Dendritic cell treated with granulocyte-macrophage colony-stimulating factor and Interleukin-4, amounts not matched to agents 40 ng/mL and 50 ng/mL, for 4 days (primary cell): Measurements from ENCODE around the gene SMG6.

ENCODE experiments used
- H3K27ac Mint-ChIP-seq: one replicate; pipeline ENCODE4 v1.8.0; 2022; ENCODE audit warnings: mild to moderate bottlenecking, mixed read lengths
- H3K27me3 Mint-ChIP-seq: one replicate; pipeline ENCODE4 v1.8.0; 2022; ENCODE audit warnings: mild to moderate bottlenecking, mixed read lengths
- H3K36me3 Mint-ChIP-seq: one replicate; pipeline ENCODE4 v1.8.0; 2022; ENCODE audit warnings: low read depth, mixed read lengths
- H3K4me1 Mint-ChIP-seq: one replicate; pipeline ENCODE4 v1.8.0; 2022; ENCODE audit warnings: low read depth, mixed read lengths
- H3K4me3 Mint-ChIP-seq: one replicate; pipeline ENCODE4 v1.8.0; 2022; ENCODE audit warnings: mild to moderate bottlenecking, moderate library complexity, mixed read lengths
- H3K9me3 Mint-ChIP-seq: one replicate; pipeline ENCODE4 v1.8.0; 2022; ENCODE audit warnings: mixed read lengths
- intact Hi-C: fragments of 100-400 bp; cut with micrococcal nuclease; formaldehyde crosslinking; loops from one replicate; pipeline ENCODE4 v1.15.0; 2022

The SMG6 gene

GRCh38 chr17:2240541-2240940, 63.0 kb downstream of the SMG6 start:
- H3K9me3 Mint-ChIP-seq, result no peaks in the 10 kb centered on the region
- no peak overlapping the region for H3K27ac Mint-ChIP-seq
- no peaks in the 10 kb centered on the region for H3K27me3 Mint-ChIP-seq
- no peak overlapping the region for H3K4me3 Mint-ChIP-seq
- no peaks in the 10 kb centered on the region for H3K4me1 Mint-ChIP-seq
- H3K36me3 Mint-ChIP-seq, result peaks cover 74% of the 10 kb centered on the region
- intact Hi-C loops, result no loop called here

DNA sequence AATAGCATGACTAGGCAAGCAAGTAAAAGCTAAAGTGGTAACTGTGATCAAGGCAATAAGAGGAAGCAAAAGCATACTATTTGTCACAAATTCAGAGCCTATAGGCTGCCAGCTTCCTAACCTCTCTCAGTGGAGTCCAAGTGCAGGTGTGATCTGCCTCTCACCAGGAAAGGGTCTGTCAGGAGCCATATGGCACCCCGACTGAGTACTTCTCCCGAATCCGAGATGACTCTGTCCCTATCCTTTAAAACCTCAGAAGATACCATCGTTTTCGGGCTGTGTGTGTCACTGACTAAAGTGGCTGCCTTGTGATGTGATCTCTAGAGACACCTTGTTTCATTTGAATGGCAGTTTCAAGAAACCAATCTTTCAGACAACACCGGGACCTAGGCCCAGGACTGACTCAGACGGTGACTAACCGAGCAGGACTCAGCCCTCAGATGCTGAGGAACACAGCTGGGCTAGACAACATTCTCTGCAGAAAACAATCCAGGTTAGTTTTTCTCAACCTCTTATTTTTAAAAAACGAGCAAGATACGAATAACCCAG, 63.6 kb downstream of the SMG6 start:
- H3K36me3 Mint-ChIP-seq, result peaks cover 80% of the 10 kb centered on the region
- H3K4me1 Mint-ChIP-seq, result no peaks in the 10 kb centered on the region
- no peak overlapping the region for H3K27ac Mint-ChIP-seq
- H3K4me3 Mint-ChIP-seq, result no peak overlapping the region
- H3K9me3 Mint-ChIP-seq, result no peaks in the 10 kb centered on the region
- intact Hi-C loops, result no loop called here
- no peaks in the 10 kb centered on the region for H3K27me3 Mint-ChIP-seq

DNA sequence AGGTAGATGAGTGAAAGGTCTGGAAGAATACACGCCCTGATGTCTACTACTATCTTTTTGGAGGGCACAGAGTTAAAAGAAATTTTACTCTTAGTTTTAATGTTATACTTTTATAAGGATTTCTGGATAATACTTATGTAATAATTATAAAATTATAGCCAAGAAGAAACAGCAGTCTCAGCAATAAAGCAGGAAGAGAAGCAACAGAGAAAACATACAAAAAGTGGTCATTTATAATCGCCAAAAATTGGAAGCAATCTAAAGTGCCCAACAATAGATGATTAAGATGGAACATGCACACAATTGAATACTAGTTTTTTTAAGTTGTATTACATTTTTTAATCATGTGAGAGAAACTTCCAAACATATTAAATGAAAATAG, 64.4 kb downstream of the SMG6 start:
- no peaks in the 10 kb centered on the region for H3K9me3 Mint-ChIP-seq
- H3K4me3 Mint-ChIP-seq, result no peak overlapping the region

DNA sequence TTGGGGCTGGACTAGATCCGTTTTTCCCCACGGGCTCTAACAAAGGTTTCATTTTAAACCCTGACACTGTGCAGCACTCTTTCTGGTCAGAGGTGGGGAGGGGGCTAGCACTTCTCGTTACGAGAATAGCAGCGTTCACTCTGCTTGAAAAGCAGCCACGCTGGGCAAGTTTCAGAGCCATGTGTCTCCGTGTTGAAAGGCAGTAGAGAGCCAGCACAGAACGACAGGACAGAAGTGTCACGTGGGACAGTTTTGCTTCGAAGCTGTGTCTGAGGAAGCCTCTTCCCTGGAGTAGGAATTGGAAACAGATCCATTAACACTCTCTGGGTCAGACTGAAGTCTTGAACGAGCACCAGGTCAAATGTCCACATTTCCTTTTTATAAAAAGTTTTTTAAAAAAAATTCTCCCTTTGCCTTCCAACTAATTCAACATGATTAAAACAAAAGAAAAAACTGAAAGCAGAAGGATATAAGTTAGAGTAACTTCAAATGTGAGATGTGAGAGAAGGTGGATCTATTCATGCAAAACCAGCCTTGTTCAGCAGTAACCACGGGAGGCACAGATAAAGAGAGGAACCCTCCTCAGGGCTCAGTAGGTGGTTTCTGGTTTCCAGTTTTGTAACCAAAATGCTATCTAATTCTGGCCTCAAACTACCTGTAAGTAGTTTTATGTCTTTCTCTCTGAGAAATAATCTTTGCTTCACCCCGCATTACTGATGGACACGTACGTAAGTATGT, 65.0 kb downstream of the SMG6 start:
- H3K36me3 Mint-ChIP-seq, result peaks cover 79% of the 10 kb centered on the region
- H3K9me3 Mint-ChIP-seq, result no peaks in the 10 kb centered on the region
- no peak overlapping the region for H3K27ac Mint-ChIP-seq
- no peaks in the 10 kb centered on the region for H3K4me1 Mint-ChIP-seq
- intact Hi-C loops, result no loop called here
- no peak overlapping the region for H3K4me3 Mint-ChIP-seq
- H3K27me3 Mint-ChIP-seq, result no peaks in the 10 kb centered on the region

More for the DNA sequence above, 64.4 kb downstream of the SMG6 start:
- no peak overlapping the region for H3K27ac Mint-ChIP-seq
- intact Hi-C loops, result no loop called here
- H3K4me1 Mint-ChIP-seq, result no peaks in the 10 kb centered on the region
- H3K36me3 Mint-ChIP-seq, result peaks cover 80% of the 10 kb centered on the region
- no peaks in the 10 kb centered on the region for H3K27me3 Mint-ChIP-seq

DNA sequence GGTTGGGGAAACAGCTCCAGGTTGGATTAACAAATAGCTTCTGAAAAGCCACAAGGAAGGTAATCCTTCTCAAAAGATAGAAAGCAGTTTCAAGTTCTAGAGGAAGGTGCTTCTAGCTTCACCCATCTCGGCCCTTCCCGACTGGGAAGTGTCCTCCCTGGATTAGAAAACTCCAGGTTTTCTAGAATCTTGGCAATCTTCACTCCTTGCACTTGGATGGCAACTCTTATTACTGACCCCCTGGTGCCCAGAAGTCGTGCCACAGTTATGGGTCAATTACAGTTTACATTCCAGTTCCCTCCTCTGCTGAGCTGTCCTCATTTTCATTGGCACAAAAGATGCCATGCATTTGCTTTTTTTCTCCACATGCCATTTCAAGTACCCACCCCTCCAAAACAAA, 65.6 kb downstream of the SMG6 start:
- Mint-ChIP-seq H3K4me1 (no peaks in the 10 kb centered on the region), H3K27ac (no peak overlapping the region), H3K9me3 (no peaks in the 10 kb centered on the region), H3K4me3 (no peak overlapping the region), H3K27me3 (no peaks in the 10 kb centered on the region), H3K36me3 (peaks cover 79% of the 10 kb centered on the region)
- intact Hi-C loops, result no loop called here

DNA sequence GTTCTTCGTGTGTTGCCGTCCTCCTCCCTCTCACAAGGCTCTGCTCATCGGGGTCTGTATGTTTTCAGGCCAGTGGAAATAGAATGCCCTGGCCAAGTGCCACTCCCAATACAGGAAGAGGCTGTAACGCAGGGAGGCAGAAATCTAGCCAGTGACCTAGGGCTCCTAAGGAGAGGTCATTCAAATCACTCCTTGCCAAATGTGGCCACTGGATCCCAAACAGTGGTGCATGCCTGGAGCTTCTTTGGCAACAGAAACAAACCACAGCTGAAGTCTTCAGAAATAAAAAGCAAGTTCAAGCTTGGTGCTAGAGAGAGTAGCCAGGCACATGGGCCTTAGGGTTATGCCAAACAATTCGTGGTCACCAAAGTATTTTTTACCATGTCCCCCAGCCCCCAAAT, 66.1 kb downstream of the SMG6 start:
- Mint-ChIP-seq H3K36me3 (peaks cover 80% of the 10 kb centered on the region), H3K4me3 (no peak overlapping the region), H3K27me3 (no peaks in the 10 kb centered on the region), H3K27ac (no peak overlapping the region), H3K9me3 (no peaks in the 10 kb centered on the region), H3K4me1 (no peaks in the 10 kb centered on the region)
- intact Hi-C loops, result no loop called here

DNA sequence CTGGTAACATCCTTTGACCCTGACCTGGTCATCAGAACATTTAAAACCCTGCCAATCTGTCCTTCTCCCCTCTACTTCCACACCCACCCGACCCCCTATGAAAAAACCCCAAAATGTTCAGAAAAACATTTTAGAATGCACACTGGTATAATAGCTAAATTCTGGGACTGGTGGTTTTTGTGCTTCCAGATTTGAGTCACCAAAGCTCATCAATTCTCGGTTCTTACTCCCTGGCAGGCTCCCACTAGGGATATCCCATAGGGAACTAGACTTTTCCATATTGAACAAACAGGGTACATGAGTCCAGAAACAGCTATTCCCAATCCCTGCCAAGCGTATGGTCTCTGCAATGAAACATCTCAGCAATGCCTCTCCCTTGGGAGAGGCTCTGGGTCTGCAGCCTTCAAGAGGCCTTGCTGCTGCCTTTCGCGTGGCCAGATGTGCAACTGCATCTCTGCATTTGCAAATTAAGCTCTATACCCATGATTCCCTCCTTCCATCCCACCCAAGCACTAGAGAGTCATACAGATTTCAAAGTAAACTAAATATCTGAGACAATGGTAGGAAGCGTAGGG, 67.7 kb downstream of the SMG6 start:
- Mint-ChIP-seq H3K36me3 (peaks cover 75% of the 10 kb centered on the region), H3K9me3 (no peaks in the 10 kb centered on the region), H3K27me3 (no peaks in the 10 kb centered on the region), H3K4me3 (no peak overlapping the region), H3K4me1 (peaks cover 7% of the 10 kb centered on the region), H3K27ac (no peak overlapping the region)
- intact Hi-C loops, result no loop called here

- Mint-ChIP-seq H3K36me3 (peaks cover 74% of the 10 kb centered on the region), H3K4me3 (no peak overlapping the region), H3K27ac (no peak overlapping the region), H3K27me3 (no peaks in the 10 kb centered on the region), H3K9me3 (no peaks in the 10 kb centered on the region), H3K4me1 (peaks cover 7% of the 10 kb centered on the region)
- intact Hi-C loops, result no loop called here
Measured at GRCh38 chr17:2235265-2235664, 68.3 kb downstream of the SMG6 start.

GRCh38 chr17:2233441-2233947, 70.1 kb downstream of the SMG6 start:
- Mint-ChIP-seq H3K36me3 (peaks cover 71% of the 10 kb centered on the region), H3K9me3 (no peaks in the 10 kb centered on the region), H3K4me1 (peaks cover 7% of the 10 kb centered on the region), H3K27ac (no peak overlapping the region), H3K4me3 (no peak overlapping the region), H3K27me3 (no peaks in the 10 kb centered on the region)
- intact Hi-C loops, result no loop called here

GRCh38 chr17:2232244-2232638, 71.3 kb downstream of the SMG6 start:
- Mint-ChIP-seq H3K27me3 (no peaks in the 10 kb centered on the region), H3K9me3 (no peaks in the 10 kb centered on the region), H3K27ac (no peak overlapping the region), H3K4me1 (peaks cover 7% of the 10 kb centered on the region), H3K4me3 (no peak overlapping the region), H3K36me3 (peaks cover 65% of the 10 kb centered on the region)
- intact Hi-C loops, result no loop called here

DNA sequence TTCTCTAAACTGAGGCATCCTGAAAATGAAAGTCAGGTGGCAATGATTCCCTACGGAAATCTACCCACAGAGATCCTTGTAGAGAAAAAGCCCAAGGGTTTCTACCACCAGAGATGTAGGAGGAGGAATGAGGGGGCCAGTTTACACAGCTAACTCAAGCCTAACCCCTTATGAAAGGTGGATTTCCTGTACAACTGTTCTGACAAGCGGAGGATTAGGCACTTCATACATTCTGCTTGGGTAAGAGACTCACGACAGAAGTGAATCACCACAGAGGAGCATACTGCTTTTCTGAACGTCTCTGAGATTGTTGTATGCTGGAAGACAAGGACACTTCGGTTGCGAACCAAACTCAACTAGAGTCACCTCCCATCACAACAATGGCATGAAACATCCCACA, 72.7 kb downstream of the SMG6 start:
- Mint-ChIP-seq H3K27ac (no peak overlapping the region), H3K36me3 (peaks cover 67% of the 10 kb centered on the region)
- intact Hi-C loops, result no loop called here

DNA sequence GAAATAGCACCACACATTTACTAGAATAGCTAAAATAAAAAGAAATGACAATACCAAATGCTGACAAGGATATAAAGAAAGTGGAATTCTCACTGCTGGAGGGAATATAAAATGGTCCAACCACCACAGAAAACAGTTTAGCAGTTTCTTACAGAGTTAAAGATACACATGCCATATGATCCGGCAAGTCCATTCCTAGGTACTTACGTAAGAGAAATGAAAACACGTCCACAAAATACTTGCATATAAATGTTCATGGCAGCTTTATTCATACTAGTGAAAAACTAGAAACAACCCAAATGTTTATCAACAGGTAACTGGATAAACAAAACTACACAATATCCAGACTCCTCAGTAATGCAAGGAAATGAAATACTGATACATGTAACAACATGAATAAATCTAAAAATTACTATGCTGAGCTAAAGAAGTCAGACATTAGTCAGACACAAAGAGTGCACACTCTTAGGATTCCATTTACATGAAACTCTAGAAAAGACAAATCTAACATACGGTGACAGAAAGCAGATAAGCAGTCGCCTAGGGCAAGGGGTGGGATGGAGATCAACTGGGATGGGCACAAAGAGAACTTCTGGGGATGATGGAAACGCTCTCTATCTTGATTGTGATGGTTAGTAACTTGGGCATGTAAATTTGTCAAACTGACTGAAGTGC, 76.4 kb downstream of the SMG6 start:
- intact Hi-C loops, result no loop called here
- Mint-ChIP-seq H3K36me3 (peaks cover 57% of the 10 kb centered on the region), H3K27me3 (no peaks in the 10 kb centered on the region), H3K27ac (no peak overlapping the region), H3K4me1 (peaks cover 10% of the 10 kb centered on the region), H3K4me3 (no peak overlapping the region), H3K9me3 (no peaks in the 10 kb centered on the region)

More for the DNA sequence above, 72.7 kb downstream of the SMG6 start:
- Mint-ChIP-seq H3K4me1 (peaks cover 7% of the 10 kb centered on the region), H3K4me3 (no peak overlapping the region), H3K9me3 (no peaks in the 10 kb centered on the region), H3K27me3 (no peaks in the 10 kb centered on the region)

GRCh38 chr17:2223617-2223927, 80.0 kb downstream of the SMG6 start:
- Mint-ChIP-seq H3K27me3 (no peaks in the 10 kb centered on the region), H3K36me3 (peaks cover 59% of the 10 kb centered on the region), H3K4me1 (peaks cover 11% of the 10 kb centered on the region), H3K9me3 (no peaks in the 10 kb centered on the region), H3K4me3 (no peak overlapping the region), H3K27ac (no peak overlapping the region)
- intact Hi-C loops, result no loop called here

DNA sequence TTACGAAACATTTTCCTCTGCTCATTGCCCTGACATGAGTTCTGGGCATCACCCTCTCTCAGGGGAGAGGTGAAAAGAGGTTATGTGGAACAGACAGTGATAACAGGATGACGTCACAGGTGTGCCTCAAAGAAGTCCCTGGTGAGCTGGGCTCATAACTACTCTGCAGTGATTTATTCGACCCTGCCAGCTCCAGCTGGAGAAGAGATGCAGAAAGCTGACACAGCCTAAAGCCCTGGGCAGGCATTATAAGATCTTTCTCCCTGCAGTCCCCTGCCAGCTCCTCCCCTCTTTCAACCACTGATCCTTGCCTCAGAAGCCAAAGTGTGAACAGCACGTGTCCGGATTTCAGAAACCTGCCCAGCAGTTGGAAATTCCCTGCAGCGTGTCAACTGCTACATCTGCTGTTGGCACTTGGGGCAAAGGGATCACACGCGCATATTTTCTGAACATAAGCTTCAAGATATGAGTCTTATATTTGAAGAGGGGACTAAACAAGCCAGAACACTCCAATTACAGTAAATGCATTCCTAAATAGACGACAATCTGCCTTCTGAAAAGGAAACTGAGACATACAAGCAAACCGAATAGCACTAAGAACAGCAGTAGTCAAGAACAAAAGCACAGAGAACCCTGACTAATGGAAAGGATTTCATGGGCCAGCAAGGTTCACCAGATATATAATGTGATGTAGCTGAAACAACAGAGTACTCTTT, 80.5 kb downstream of the SMG6 start:
- H3K27ac Mint-ChIP-seq, result no peak overlapping the region
- intact Hi-C loops, result no loop called here
- H3K36me3 Mint-ChIP-seq, result peaks cover 61% of the 10 kb centered on the region
- no peak overlapping the region for H3K4me3 Mint-ChIP-seq
- peaks cover 11% of the 10 kb centered on the region for H3K4me1 Mint-ChIP-seq
- H3K27me3 Mint-ChIP-seq, result no peaks in the 10 kb centered on the region
- no peaks in the 10 kb centered on the region for H3K9me3 Mint-ChIP-seq
